K562 (cell line): Measurements from ENCODE around the gene NIPBL. TPM values are rescaled to one million over a fixed set of nuclear protein-coding genes. Genes with fewer than 3 reads are reported as not detected.

ENCODE experiments used
- ARID3B ChIP-seq: fragments of 250-450 bp; sonication (Bioruptor Pico); IDR thresholded peaks from 2 replicates; pipeline ENCODE4 v1.4.0; 2020; ENCODE audit warnings: borderline replicate concordance
- ASH1L ChIP-seq: fragments of 450-650 bp; IDR thresholded peaks from 2 replicates; pipeline ENCODE4 v1.6.1; 2018; ENCODE audit warnings: borderline replicate concordance, mild to moderate bottlenecking, low read depth; ENCODE audit not compliant: partially characterized antibody
- CHCHD3 ChIP-seq: fragments of 250-450 bp; sonication (Bioruptor Pico); IDR thresholded peaks from 2 replicates; pipeline ENCODE4 v2.1.2; 2022; ENCODE audit warnings: mild to moderate bottlenecking
- ELK3 ChIP-seq: fragments of 450-650 bp; formaldehyde crosslinking; IDR thresholded peaks from 2 replicates; pipeline ENCODE4 v1.4.0; 2020; ENCODE audit warnings: mild to moderate bottlenecking
- FIP1L1 ChIP-seq: fragments of 200-400 bp; formaldehyde crosslinking; IDR thresholded peaks from 2 replicates; pipeline ENCODE4 v1.6.1; 2018; ENCODE audit warnings: mild to moderate bottlenecking, low read depth, low read length; ENCODE audit not compliant: poor library complexity, severe bottlenecking
- HINFP ChIP-seq: fragments of 450-650 bp; conservative IDR thresholded peaks from 2 replicates; pipeline ENCODE4 v1.6.1; 2016; ENCODE audit warnings: missing genetic modification characterization, low read depth, mild to moderate bottlenecking, control low read depth, missing compliant biosample characterization
- MEF2D ChIP-seq: conservative IDR thresholded peaks from 2 replicates; pipeline ENCODE4 v1.6.1; 2016; ENCODE audit warnings: low read depth, missing genetic modification characterization, missing compliant biosample characterization
- MITF ChIP-seq: IDR thresholded peaks from 2 replicates; pipeline ENCODE4 v1.6.1; 2014; ENCODE audit warnings: antibody characterized with exemption
- NBN ChIP-seq: fragments of 450-650 bp; IDR thresholded peaks from 2 replicates; pipeline ENCODE4 v1.6.1; 2016; ENCODE audit warnings: low read depth, mild to moderate bottlenecking
- RBM17 ChIP-seq: fragments of 200-400 bp; formaldehyde crosslinking; IDR thresholded peaks from 2 replicates; pipeline ENCODE4 v1.6.1; 2017; ENCODE audit warnings: low read depth, mild to moderate bottlenecking, low read length, borderline replicate concordance
- RUNX1 ChIP-seq: sonication (generic); IDR thresholded peaks from 2 replicates; pipeline ENCODE4 v1.6.1; 2016; ENCODE audit warnings: antibody characterized with exemption, low read depth
- TAL1 ChIP-seq: fragments of 450-650 bp; IDR thresholded peaks from 2 replicates; pipeline ENCODE4 v1.6.1; 2016; ENCODE audit warnings: mild to moderate bottlenecking
- TFE3 ChIP-seq: fragments of 450-650 bp; formaldehyde crosslinking; IDR thresholded peaks from 2 replicates; pipeline ENCODE4 v1.4.0; 2020; ENCODE audit warnings: mild to moderate bottlenecking, mixed read lengths
- TRIM28 ChIP-seq: fragments of 450-650 bp; IDR thresholded peaks from 2 replicates; pipeline ENCODE4 v1.6.1; 2017
- ZC3H4 ChIP-seq: sonication (generic); formaldehyde crosslinking; IDR thresholded peaks from 2 replicates; pipeline ENCODE4 v1.9.0; 2021; ENCODE audit warnings: missing genetic modification reagents, borderline replicate concordance
- ZNF165 ChIP-seq: fragments of 250-450 bp; sonication (Bioruptor Pico); IDR thresholded peaks from 2 replicates; pipeline ENCODE4 v1.4.0; 2020; ENCODE audit warnings: borderline replicate concordance
- ZNF507 ChIP-seq: conservative IDR thresholded peaks from 2 replicates; pipeline ENCODE4 v1.6.1; 2017; ENCODE audit warnings: missing genetic modification characterization, missing compliant biosample characterization
- ZNF561 ChIP-seq: fragments of 450-650 bp; formaldehyde crosslinking; conservative IDR thresholded peaks from 2 replicates; pipeline ENCODE4 v1.4.0; 2020; ENCODE audit warnings: mild to moderate bottlenecking, moderate library complexity
- ZNF655 ChIP-seq: fragments of 250-450 bp; sonication (Bioruptor Pico); IDR thresholded peaks from 2 replicates; pipeline ENCODE4 v1.5.0; 2021
- ZNF707 ChIP-seq: fragments of 250-450 bp; sonication (Bioruptor Pico); conservative IDR thresholded peaks from 2 replicates; pipeline ENCODE4 v1.8.0; 2022; ENCODE audit warnings: inconsistent platforms, mild to moderate bottlenecking, moderate library complexity
- polyA plus RNA-seq, 8 experiments: library from polyadenylated mRNA; depleted of rRNA in 4 of 8; stranded (reverse) in 5 of 8; unstranded in 3 of 8; fragments of >200 nt; fragmentation: Nextera tagmentation in 2 of 8; fragmentation: Illumina TruSeq in 1 of 8; extraction: Ambion mirVana in 2 of 8; extraction: Trizol in 1 of 8; gene quantifications; 2 replicates each; pipeline versions ENCODE4 v1.2.1 to v1.2.3, GENCODE V29; 2011 to 2014; ENCODE audit warnings: inconsistent platforms in 1 of 8, missing spikeins in 1 of 8
- total RNA-seq, 7 experiments: library from RNA; depleted of rRNA in 6 of 7; stranded (reverse); fragments of >200 nt in 6 of 7; fragmentation: Illumina TruSeq in 2 of 7; extraction: Trizol in 2 of 7; gene quantifications; 2 replicates each; pipeline versions ENCODE4 v1.2.1 to v1.2.3, GENCODE V29; 2011 to 2021; ENCODE audit warnings: low replicate concordance in 1 of 7

Gene NIPBL
- total and polyA plus RNA-seq, 9 of the 15 experiments (the other 6 are each of a cell fraction or from before 2014, with no cell fraction given) = 12.9 to 56.7 (median 38.9) TPM

- TF ChIP-seq ELK3 (CRISPR knock-in tag) = no peak
- peak; percentile 90 for TF ChIP-seq FIP1L1
- no peak for TF ChIP-seq ZNF507 (tag)
- TF ChIP-seq ASH1L = no peak
- no peak; the same call in 1 of the 2 replicates for TF ChIP-seq NBN
- no peak for TF ChIP-seq TAL1
- no peak for TF ChIP-seq TFE3
- peak; percentile 59; the same call in 1 of the 2 replicates for TF ChIP-seq ARID3B (CRISPR knock-in tag)
- no peak for TF ChIP-seq MITF
- TF ChIP-seq TRIM28 = peak; percentile 13; the same call in 1 of the 2 replicates
- TF ChIP-seq RUNX1 = no peak
- TF ChIP-seq ZNF707 (CRISPR knock-in tag) = no peak
- TF ChIP-seq ZNF165 (CRISPR knock-in tag) = 0 out of 2 replicates have a peak, but pooled peaks have one; percentile 16
- TF ChIP-seq ZC3H4 = 0 out of 2 replicates have a peak, but pooled peaks have one; percentile 13
- TF ChIP-seq MEF2D (tag) = no peak
- no peak for TF ChIP-seq ZNF655
- no peak for TF ChIP-seq HINFP (tag)
- no peak for TF ChIP-seq ZNF561
- no peak for TF ChIP-seq CHCHD3 (CRISPR knock-in tag)
- TF ChIP-seq RBM17 = no peak
Observed at GRCh38 chr5:36876299-36876964, at the start of gene NIPBL (continued).
